ENCODE results near the gene PDZD4. TPM values are rescaled to one million over a fixed set of nuclear protein-coding genes. Genes with fewer than 3 reads are reported as not detected.

Gene PDZD4
- total RNA-seq, 1 donor = under 0.01 TPM

- Histone ChIP-seq H3K4me2 (ENCODE audit: insufficient read depth, low read length) (no peak overlapping the region), H3K4me1 (ENCODE audit: insufficient read depth, low read length) (peaks cover 5% of the 10 kb centered on the region), H2AFZ (ENCODE audit: low read length) (no peak overlapping the region), H3K27me3 (ENCODE audit: insufficient read depth, low read length) (no peaks in the 10 kb centered on the region), H3K27ac (ENCODE audit: low read depth, low read length) (no peak overlapping the region), H3K79me2 (ENCODE audit: insufficient read depth, low read length) (peaks cover 6% of the 10 kb centered on the region), H4K20me1 (ENCODE audit: insufficient read depth, low read length) (peaks cover 9% of the 10 kb centered on the region), H3K9me3 (ENCODE audit: low read depth, low read length) (no peaks in the 10 kb centered on the region), H3K36me3 (ENCODE audit: insufficient read depth, low read length) (no peaks in the 10 kb centered on the region), H3K4me3 (ENCODE audit: insufficient read depth, low read length) (no peak overlapping the region)
- peak; percentile 74 for DNase-seq (ENCODE audit: insufficient read length, low spot score, missing footprints)
- no peak for TF ChIP-seq CTCF (IDR thresholded peaks at IDR 0.05; ENCODE audit: extremely low read depth, low read depth, low read length)
These were observed 62.7 kb downstream of the PDZD4 start for GRCh38 chrX:153767674-153768055.

DNA sequence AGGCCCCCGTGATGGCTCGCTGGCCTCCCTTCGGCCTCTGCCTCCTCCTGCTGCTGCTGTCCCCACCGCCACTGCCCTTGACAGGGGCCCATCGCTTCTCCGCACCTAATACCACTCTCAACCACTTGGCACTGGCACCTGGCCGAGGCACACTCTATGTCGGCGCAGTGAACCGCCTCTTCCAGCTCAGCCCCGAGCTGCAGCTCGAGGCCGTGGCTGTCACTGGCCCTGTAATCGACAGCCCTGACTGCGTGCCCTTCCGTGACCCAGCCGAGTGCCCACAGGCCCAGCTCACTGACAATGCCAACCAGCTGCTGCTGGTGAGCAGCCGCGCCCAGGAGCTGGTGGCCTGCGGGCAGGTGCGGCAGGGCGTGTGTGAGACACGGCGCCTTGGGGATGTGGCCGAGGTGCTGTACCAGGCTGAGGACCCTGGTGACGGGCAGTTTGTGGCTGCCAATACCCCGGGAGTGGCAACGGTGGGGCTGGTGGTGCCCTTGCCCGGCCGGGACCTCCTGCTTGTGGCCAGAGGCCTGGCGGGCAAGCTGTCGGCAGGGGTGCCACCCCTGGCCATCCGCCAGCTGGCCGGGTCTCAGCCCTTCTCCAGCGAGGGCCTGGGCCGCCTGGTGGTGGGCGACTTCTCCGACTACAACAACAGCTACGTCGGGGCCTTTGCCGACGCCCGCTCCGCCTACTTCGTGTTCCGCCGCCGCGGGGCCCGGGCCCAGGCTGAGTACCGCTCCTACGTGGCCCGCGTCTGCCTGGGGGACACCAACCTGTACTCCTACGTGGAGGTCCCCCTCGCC lies 63.3 kb downstream of the PDZD4 start:
- Histone ChIP-seq H3K4me1 (ENCODE audit: insufficient read depth, low read length) (peaks cover 5% of the 10 kb centered on the region), H3K36me3 (ENCODE audit: insufficient read depth, low read length) (no peaks in the 10 kb centered on the region), H3K27me3 (ENCODE audit: insufficient read depth, low read length) (no peaks in the 10 kb centered on the region), H2AFZ (ENCODE audit: low read length) (no peak overlapping the region), H4K20me1 (ENCODE audit: insufficient read depth, low read length) (peaks cover 9% of the 10 kb centered on the region), H3K79me2 (ENCODE audit: insufficient read depth, low read length) (peaks cover 6% of the 10 kb centered on the region), H3K4me2 (ENCODE audit: insufficient read depth, low read length) (peak overlapping the region; percentile 67), H3K27ac (ENCODE audit: low read depth, low read length) (no peak overlapping the region), H3K9me3 (ENCODE audit: low read depth, low read length) (no peaks in the 10 kb centered on the region), H3K4me3 (ENCODE audit: insufficient read depth, low read length) (no peak overlapping the region)
- no peak for TF ChIP-seq CTCF (IDR thresholded peaks at IDR 0.05; ENCODE audit: extremely low read depth, low read depth, low read length)
- peak; percentile 83 for DNase-seq (ENCODE audit: insufficient read length, low spot score, missing footprints)

DNA sequence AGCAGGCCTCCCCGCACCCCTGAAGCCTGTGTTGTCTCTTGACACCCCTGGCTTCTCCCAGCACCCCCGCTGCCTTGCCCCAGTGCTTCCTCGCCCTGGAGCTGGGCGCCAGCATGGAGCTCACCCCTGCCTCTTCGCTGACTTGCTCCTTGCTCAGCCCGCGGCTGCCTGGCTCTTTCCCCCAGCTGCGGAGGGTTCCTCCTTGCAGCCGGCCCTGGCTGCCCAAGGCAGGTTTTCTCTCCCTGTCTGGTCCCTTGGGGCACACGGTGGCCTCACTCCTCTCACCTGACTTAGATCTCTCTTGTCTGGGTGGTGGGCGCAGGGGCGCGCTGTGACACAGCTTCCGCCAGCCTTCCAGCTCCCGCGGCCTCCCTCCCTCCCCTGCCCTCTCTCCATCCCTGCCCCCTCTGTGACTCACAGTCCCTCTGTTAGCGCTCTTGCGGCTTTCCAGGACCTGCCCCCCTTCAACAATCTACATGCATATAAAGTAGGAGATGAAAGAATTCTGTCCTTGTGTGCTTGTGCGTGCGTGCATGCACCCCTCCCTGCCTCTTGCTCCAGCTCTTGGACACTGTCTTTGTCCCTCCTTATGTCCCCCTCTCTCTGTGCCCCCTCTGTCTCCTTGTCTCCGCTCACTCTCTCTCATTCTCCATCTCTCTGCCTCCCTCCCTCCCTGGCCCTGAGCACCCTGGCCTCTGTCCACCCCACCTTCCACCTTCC lies 64.1 kb downstream of the PDZD4 start:
- no peak for TF ChIP-seq CTCF (IDR thresholded peaks at IDR 0.05; ENCODE audit: extremely low read depth, low read depth, low read length)
- H3K79me2 ChIP-seq (ENCODE audit: insufficient read depth, low read length) = peaks cover 6% of the 10 kb centered on the region
- peak overlapping the region; percentile 70 for H3K4me3 ChIP-seq (ENCODE audit: insufficient read depth, low read length)
- peak overlapping the region; percentile 15 for H3K27ac ChIP-seq (ENCODE audit: low read depth, low read length)
- no peak overlapping the region for H2AFZ ChIP-seq (ENCODE audit: low read length)
- peak; percentile 98 for DNase-seq (ENCODE audit: insufficient read length, low spot score, missing footprints)
- H3K9me3 ChIP-seq (ENCODE audit: low read depth, low read length) = no peaks in the 10 kb centered on the region
- peaks cover 5% of the 10 kb centered on the region for H3K4me1 ChIP-seq (ENCODE audit: insufficient read depth, low read length)
- H3K36me3 ChIP-seq (ENCODE audit: insufficient read depth, low read length) = no peaks in the 10 kb centered on the region
- H4K20me1 ChIP-seq (ENCODE audit: insufficient read depth, low read length) = peaks cover 9% of the 10 kb centered on the region
- H3K27me3 ChIP-seq (ENCODE audit: insufficient read depth, low read length) = no peaks in the 10 kb centered on the region
- H3K4me2 ChIP-seq (ENCODE audit: insufficient read depth, low read length) = peak overlapping the region; percentile 67

Data from osteoblast (primary cell).